Articular chondrocyte of knee joint (primary cell): Measurements from ENCODE around the gene SLC29A3. TPM values are rescaled to one million over a fixed set of nuclear protein-coding genes. Genes with fewer than 3 reads are reported as not detected.

Experiments used
- total RNA-seq: library from RNA; depleted of rRNA; stranded (reverse); fragments of >200 nt; gene quantifications from 2 replicates; pipeline ENCODE4 v1.2.3, GENCODE V29; 2012

SLC29A3 gene
- 3.1 and 4.2 TPM in 2 replicates for total RNA-seq

GRCh38 chr10:71319042-71319799 is at the start of gene SLC29A3:
Gene SLC29A3 (plus strand): TSS chr10:71319259. CDS start chr10:71319310, 51 bp downstream.

GRCh38 chr10:71396711-71397295 is 77.7 kb downstream of the SLC29A3 start, which contains the start of gene CDH23:
Gene CDH23 (plus strand): TSS chr10:71396920. CDS start chr10:71439832, 42,912 bp downstream.

Other genes starting within 250 kb of the SLC29A3 start
- 12.2 and 16.0 TPM in 2 replicates for gene UNC5B, start 106.7 kb upstream of the SLC29A3 start, total RNA-seq
- gene CDH23, start 77.7 kb downstream of the SLC29A3 start, total RNA-seq, result 4.3 and 5.4 TPM in 2 replicates